CD8-positive, alpha-beta memory T cell (primary cell): ENCODE results near the gene FAM163B. TPM values are rescaled to one million over a fixed set of nuclear protein-coding genes. Genes with fewer than 3 reads are reported as not detected.

Source experiments
- CTCF ChIA-PET: fragments of 350-600 bp; sonication (Branson Sonifier 250); formaldehyde crosslinking; loops from one replicate; lab custom pipeline; 2021; ENCODE audit warnings: antibody characterized with exemption; lab: Charles Lee
- POLR2A ChIA-PET: fragments of 350-600 bp; sonication (Branson Sonifier 250); formaldehyde crosslinking; loops from one replicate; lab custom pipeline; 2021; ENCODE audit warnings: antibody characterized with exemption; lab: Charles Lee
- DNase-seq, 5 donors: peaks; one replicate each; pipeline versions ENCODE4 v3.0.0 to v3.0.0-alpha.2; 2020 to 2022; ENCODE audit warnings: mixed read lengths in 1 of 5
- H3K27ac ChIP-seq: one replicate; pipeline ENCODE4 v1.7.0; 2013; ENCODE audit warnings: low read depth, mild to moderate bottlenecking, low read length, moderate library complexity
- H3K27me3 ChIP-seq: 2 replicates; pipeline ENCODE4 v1.7.0; 2013; ENCODE audit warnings: low read length, mild to moderate bottlenecking; ENCODE audit not compliant: insufficient read depth, poor library complexity, severe bottlenecking
- H3K36me3 ChIP-seq: 2 replicates; pipeline ENCODE4 v1.7.0; 2013; ENCODE audit warnings: mild to moderate bottlenecking, low read length, moderate library complexity; ENCODE audit not compliant: insufficient read depth
- H3K4me1 ChIP-seq: 2 replicates; pipeline ENCODE4 v1.7.0; 2013; ENCODE audit warnings: mild to moderate bottlenecking, low read length, moderate library complexity; ENCODE audit not compliant: insufficient read depth
- H3K4me3 ChIP-seq: 2 replicates; pipeline ENCODE4 v1.7.0; 2013; ENCODE audit warnings: mild to moderate bottlenecking, low read length
- H3K9me3 ChIP-seq: 2 replicates; pipeline ENCODE4 v1.7.0; 2013; ENCODE audit warnings: mild to moderate bottlenecking, low read length
- H3K27ac Mint-ChIP-seq, 8 donors: one replicate each; pipeline ENCODE4 v1.8.0; 2020 to 2021; ENCODE audit warnings: mixed read lengths in 8 of 8, mild to moderate bottlenecking in 6 of 8, inconsistent platforms in 3 of 8, moderate library complexity in 3 of 8
- H3K27me3 Mint-ChIP-seq, 2 donors: one replicate each; pipeline ENCODE4 v1.8.0; 2020 to 2021; ENCODE audit warnings: mixed read lengths in 2 of 2, mild to moderate bottlenecking in 1 of 2, moderate library complexity in 1 of 2
- H3K36me3 Mint-ChIP-seq, 3 donors: one replicate each; pipeline ENCODE4 v1.8.0; 2020 to 2021; ENCODE audit warnings: mixed read lengths in 3 of 3, inconsistent platforms in 1 of 3, mild to moderate bottlenecking in 1 of 3
- H3K4me1 Mint-ChIP-seq, 3 donors: one replicate each; pipeline ENCODE4 v1.8.0; 2020 to 2021; ENCODE audit warnings: mixed read lengths in 3 of 3, inconsistent platforms in 1 of 3, mild to moderate bottlenecking in 1 of 3
- H3K4me3 Mint-ChIP-seq, 7 donors: one replicate each; pipeline ENCODE4 v1.8.0; 2020 to 2021; ENCODE audit warnings: mixed read lengths in 7 of 7, mild to moderate bottlenecking in 6 of 7, moderate library complexity in 4 of 7, inconsistent platforms in 2 of 7
- H3K9me3 Mint-ChIP-seq, 5 donors: one replicate each; pipeline ENCODE4 v1.8.0; 2020 to 2022; ENCODE audit warnings: mixed read lengths in 5 of 5, mild to moderate bottlenecking in 3 of 5, moderate library complexity in 2 of 5, inconsistent platforms in 1 of 5
- polyA plus RNA-seq: library from polyadenylated mRNA; unstranded; fragments of 300-500 nt; fragmentation: Illumina TruSeq; gene quantifications from one replicate; pipeline ENCODE4 v1.2.3, GENCODE V29; 2021
- total RNA-seq, 2 experiments: library from RNA; stranded (reverse); gene quantifications; one replicate each; pipeline ENCODE4 v1.2.3, GENCODE V29; 2021

Gene FAM163B
- total and polyA plus RNA-seq, 3 experiments from 2014 or later = not detected

DNA sequence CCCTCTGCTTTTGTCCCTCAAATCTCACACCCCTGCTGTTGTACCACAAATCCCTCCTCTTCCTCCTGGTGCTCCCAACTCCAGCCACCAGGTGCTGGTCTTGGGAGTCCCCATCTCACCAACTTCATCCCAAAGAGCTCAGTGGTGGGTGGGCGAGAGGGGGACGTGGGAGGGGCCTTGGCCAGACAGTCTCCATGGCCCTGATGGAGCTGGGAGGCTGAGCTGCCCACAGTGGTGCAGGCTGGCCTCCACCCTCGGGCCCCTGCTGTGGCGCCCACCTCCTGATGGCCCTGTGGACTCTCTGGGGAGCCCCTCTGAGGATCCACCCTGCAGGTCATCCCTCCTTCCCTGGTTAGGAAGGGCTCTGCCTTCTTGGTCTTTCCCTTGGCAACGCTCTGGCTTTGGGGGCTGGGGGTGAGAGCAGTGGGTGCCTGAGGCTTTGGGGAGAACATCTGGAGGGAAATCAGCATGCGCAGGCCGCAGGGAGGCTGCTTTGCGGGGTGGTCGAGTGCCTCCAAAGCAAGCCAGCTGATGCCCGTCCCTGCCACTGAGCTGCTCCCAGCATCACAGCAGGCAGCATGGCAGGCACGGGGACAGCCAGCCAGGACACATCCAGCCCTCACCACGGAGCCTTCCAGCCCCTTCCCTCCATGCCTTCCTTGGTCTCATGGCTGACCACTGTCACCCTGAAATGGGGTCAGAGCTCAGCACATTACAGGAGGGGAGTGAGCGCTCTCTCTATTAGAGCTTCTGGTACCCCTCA, 7.6 kb upstream of the FAM163B start:
- Mint-ChIP-seq H3K27ac (no peak overlapping the region), H3K9me3 (no peaks in the 10 kb centered on the region), H3K27me3 (peaks cover 5 to 8% of the 10 kb centered on the region in 2 donors), H3K4me1 (peaks cover 16 to 28% (median 28%) of the 10 kb centered on the region in 3 donors), H3K36me3 (no peaks in the 10 kb centered on the region), H3K4me3 (no peak overlapping the region)
- DNase-seq = no peak
- ChIA-PET POLR2A (no interaction called here), CTCF (no interaction called here)
- no peaks in the 10 kb centered on the region for H3K9me3 ChIP-seq
- no peak overlapping the region for H3K27ac ChIP-seq
- no peak overlapping the region for H3K4me3 ChIP-seq
- H3K36me3 ChIP-seq = no peaks in the 10 kb centered on the region
- peaks cover 27% of the 10 kb centered on the region for H3K4me1 ChIP-seq
- no peaks in the 10 kb centered on the region for H3K27me3 ChIP-seq

DNA sequence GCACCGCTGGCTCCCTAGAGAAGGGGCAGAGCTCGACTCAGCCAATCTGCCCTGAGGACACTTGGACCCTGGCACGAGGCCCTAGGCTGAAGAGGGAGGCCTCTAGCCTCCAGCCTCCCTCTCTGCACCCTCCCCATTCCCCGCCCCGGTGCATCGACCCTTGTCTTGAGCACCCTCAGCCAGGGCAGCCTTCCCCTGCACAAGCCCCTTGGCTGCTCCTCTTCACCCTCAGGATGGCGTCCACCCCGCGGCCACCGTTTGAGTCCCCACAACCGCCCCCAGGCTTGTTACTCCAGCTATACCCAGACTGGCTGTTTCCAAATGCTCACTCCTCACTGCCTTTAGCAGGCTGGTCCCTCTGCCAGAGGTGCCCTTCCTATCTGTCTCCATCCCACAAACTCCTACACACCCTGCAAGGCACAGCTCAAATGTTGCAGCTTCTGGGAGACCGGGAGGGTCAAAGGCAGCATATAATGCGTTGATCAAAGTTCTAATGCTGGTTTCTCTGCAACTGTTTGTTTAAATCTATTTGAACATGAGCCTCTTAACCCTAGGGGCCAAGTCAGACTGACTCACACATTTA, 6.5 kb upstream of the FAM163B start:
- H3K4me3 Mint-ChIP-seq = no peak overlapping the region
- peaks cover 10 to 19% of the 10 kb centered on the region in 2 donors for H3K27me3 Mint-ChIP-seq
- Histone ChIP-seq H3K27me3 (no peaks in the 10 kb centered on the region), H3K4me3 (no peak overlapping the region), H3K27ac (no peak overlapping the region), H3K4me1 (peaks cover 19% of the 10 kb centered on the region), H3K9me3 (no peaks in the 10 kb centered on the region), H3K36me3 (no peaks in the 10 kb centered on the region)
- H3K4me1 Mint-ChIP-seq = peaks cover 12 to 20% (median 19%) of the 10 kb centered on the region in 3 donors
- H3K36me3 Mint-ChIP-seq = no peaks in the 10 kb centered on the region
- H3K27ac Mint-ChIP-seq = no peak overlapping the region
- POLR2A ChIA-PET = no interaction called here
- no peak for DNase-seq
- H3K9me3 Mint-ChIP-seq = no peaks in the 10 kb centered on the region
- CTCF ChIA-PET = no interaction called here

DNA sequence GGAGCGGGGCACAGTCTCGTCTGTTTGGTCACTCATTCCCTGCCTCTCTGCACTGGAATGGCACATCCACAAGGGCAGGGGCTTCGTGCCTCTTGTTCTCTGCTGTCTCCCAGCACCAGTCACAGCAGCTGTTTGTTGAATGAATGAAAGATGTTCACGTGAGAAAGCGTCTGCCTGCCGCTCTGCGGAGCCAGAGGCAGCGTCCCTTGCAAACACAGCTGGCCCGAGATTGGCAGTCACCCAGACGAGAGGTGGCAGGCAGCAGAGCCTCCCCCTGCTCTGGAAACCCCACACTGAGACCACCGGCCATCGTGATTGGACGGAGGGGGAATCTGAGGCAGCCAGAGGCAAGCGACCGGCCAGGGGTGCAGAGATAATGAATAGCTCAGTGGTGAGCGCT, 6.0 kb upstream of the FAM163B start:
- H3K36me3 Mint-ChIP-seq = no peaks in the 10 kb centered on the region
- H3K27me3 Mint-ChIP-seq = peaks cover 12 to 24% of the 10 kb centered on the region in 2 donors
- H3K27ac Mint-ChIP-seq = no peak overlapping the region
- H3K27ac ChIP-seq = no peak overlapping the region
- no peak overlapping the region for H3K4me3 ChIP-seq
- H3K27me3 ChIP-seq = no peaks in the 10 kb centered on the region
- no peaks in the 10 kb centered on the region for H3K36me3 ChIP-seq
- no peak overlapping the region for H3K4me3 Mint-ChIP-seq
- H3K4me1 Mint-ChIP-seq = peaks cover 9 to 16% (median 16%) of the 10 kb centered on the region in 3 donors
- H3K9me3 Mint-ChIP-seq = no peaks in the 10 kb centered on the region
- H3K4me1 ChIP-seq = peaks cover 14% of the 10 kb centered on the region
- DNase-seq = no peak
- ChIA-PET POLR2A (no interaction called here), CTCF (no interaction called here)
- no peaks in the 10 kb centered on the region for H3K9me3 ChIP-seq

DNA sequence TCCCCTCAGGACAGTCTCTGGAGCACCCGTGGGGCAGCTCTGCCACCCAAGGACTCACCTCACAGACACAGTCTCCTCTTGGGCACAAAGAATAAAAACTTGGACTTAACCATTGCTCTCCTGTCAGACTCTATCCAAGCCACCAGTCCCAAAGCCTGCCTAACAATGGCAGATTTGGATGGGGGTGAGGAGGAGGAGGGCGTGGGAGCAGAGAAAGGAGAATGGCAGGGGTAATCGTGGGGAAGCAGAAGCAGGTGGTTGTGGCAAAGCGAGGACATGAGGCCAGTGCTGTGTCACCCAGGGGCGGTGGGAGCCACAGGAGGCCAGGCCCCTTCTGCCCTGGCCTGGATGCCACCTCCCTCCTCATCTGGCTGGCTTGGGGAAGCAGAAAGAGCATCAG, 5.5 kb upstream of the FAM163B start:
- Histone ChIP-seq H3K27ac (no peak overlapping the region), H3K4me1 (peaks cover 9% of the 10 kb centered on the region), H3K36me3 (no peaks in the 10 kb centered on the region), H3K27me3 (peaks cover 4% of the 10 kb centered on the region), H3K4me3 (no peak overlapping the region), H3K9me3 (no peaks in the 10 kb centered on the region)
- Mint-ChIP-seq H3K4me3 (no peak overlapping the region), H3K4me1 (peaks cover 4 to 11% (median 10%) of the 10 kb centered on the region in 3 donors), H3K9me3 (no peaks in the 10 kb centered on the region), H3K36me3 (no peaks in the 10 kb centered on the region), H3K27me3 (peaks cover 15 to 29% of the 10 kb centered on the region in 2 donors), H3K27ac (peak overlapping the region in 1 of 8 donors; percentile 78)
- no peak for DNase-seq
- POLR2A ChIA-PET = no interaction called here
- CTCF ChIA-PET = no interaction called here

DNA sequence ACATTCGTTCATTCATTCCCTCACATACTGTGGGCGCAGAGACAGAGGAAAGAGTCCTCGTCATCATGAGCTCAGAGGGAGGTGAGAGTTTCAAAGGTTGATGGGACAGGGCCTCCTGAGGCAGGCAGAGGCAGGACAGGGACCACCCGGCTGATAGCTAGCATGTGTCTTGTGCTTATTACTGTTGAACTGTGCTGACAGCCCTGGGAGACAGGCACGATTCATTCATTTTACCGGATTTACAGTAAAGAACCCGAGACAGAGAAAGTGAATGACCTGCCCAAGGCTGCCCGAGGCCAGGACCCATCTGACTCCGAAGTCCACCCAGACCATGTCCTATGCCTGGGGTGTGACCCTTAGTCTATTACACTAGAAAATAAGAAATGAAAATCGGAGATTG, 4.9 kb upstream of the FAM163B start:
- CTCF ChIA-PET = interaction anchor here (0.7 kb wide), 1 partner anchor 129 kb away, joined by 3 read pairs; no protein-coding TSS in a partner anchor

DNA sequence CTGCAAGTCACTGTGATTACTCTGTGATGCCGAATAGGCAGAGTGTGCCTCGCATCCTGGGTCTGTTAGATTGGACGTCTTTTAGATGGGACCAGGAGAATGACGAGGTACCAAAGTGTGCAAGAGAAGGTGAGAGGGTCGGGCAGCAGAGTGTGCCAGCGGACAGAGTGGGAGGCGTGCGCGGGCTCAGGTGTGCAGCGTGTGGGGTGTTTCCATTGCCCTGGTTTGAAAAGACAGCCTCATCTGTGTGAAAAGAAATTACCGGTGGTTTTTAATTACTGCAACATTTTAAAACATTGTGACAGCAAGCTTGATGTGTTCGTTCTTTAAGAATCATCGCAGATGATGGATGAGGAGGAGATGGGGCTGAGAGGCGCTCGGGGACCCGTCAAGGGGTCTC, 4.2 kb upstream of the FAM163B start:
- H3K27ac Mint-ChIP-seq = no peak overlapping the region
- Histone ChIP-seq H3K9me3 (no peaks in the 10 kb centered on the region), H3K27me3 (peaks cover 7% of the 10 kb centered on the region), H3K36me3 (no peaks in the 10 kb centered on the region), H3K4me1 (no peaks in the 10 kb centered on the region), H3K4me3 (no peak overlapping the region), H3K27ac (no peak overlapping the region)
- CTCF ChIA-PET = interaction anchor here (0.7 kb wide), 1 partner anchor 130 kb away, joined by 3 read pairs; no protein-coding TSS in a partner anchor
- peaks cover 19 to 35% of the 10 kb centered on the region in 2 donors for H3K27me3 Mint-ChIP-seq
- POLR2A ChIA-PET = no interaction called here
- no peaks in the 10 kb centered on the region for H3K36me3 Mint-ChIP-seq
- no peak overlapping the region for H3K4me3 Mint-ChIP-seq
- no peak for DNase-seq
- H3K9me3 Mint-ChIP-seq = no peaks in the 10 kb centered on the region
- peaks cover 0 to 3% (median 0%) of the 10 kb centered on the region in 3 donors for H3K4me1 Mint-ChIP-seq

More for the DNA sequence above, 4.9 kb upstream of the FAM163B start:
- Histone ChIP-seq H3K4me1 (peaks cover 3% of the 10 kb centered on the region), H3K27ac (no peak overlapping the region), H3K4me3 (no peak overlapping the region), H3K9me3 (no peaks in the 10 kb centered on the region), H3K27me3 (peaks cover 5% of the 10 kb centered on the region), H3K36me3 (no peaks in the 10 kb centered on the region)
- H3K36me3 Mint-ChIP-seq = no peaks in the 10 kb centered on the region
- H3K9me3 Mint-ChIP-seq = no peaks in the 10 kb centered on the region
- POLR2A ChIA-PET = no interaction called here
- H3K4me1 Mint-ChIP-seq = peaks cover 3 to 8% (median 4%) of the 10 kb centered on the region in 3 donors
- peaks cover 18 to 33% of the 10 kb centered on the region in 2 donors for H3K27me3 Mint-ChIP-seq
- H3K4me3 Mint-ChIP-seq = no peak overlapping the region
- H3K27ac Mint-ChIP-seq = no peak overlapping the region
- no peak for DNase-seq

DNA sequence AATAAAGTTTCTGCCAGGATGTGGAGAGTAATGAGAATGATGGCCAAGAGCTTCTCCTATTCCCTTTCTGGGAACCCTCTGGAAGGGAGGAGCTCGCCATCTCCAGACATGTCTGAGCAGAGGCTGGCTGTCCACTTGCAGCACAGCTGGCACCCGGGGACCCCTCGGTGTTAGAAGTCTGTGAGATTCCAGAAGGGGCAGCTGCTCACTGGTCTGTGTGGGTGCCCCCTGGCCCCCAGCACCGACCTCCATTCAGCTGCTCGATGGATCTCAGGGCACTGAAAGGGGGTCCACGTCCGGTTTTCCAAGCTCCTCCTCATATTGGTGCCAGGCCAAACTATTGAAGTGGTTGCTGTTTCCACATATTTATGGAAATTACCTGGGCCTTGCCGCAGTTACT, 3.6 kb upstream of the FAM163B start:
- ChIA-PET POLR2A (no interaction called here), CTCF (no interaction called here)
- DNase-seq = no peak
- Histone ChIP-seq H3K4me3 (no peak overlapping the region), H3K9me3 (no peaks in the 10 kb centered on the region), H3K27ac (no peak overlapping the region), H3K36me3 (no peaks in the 10 kb centered on the region), H3K27me3 (peaks cover 10% of the 10 kb centered on the region), H3K4me1 (no peaks in the 10 kb centered on the region)
- Mint-ChIP-seq H3K27me3 (peaks cover 24 to 41% of the 10 kb centered on the region in 2 donors), H3K4me1 (peaks cover 0 to 9% (median 0%) of the 10 kb centered on the region in 3 donors), H3K27ac (no peak overlapping the region), H3K4me3 (no peak overlapping the region), H3K9me3 (no peaks in the 10 kb centered on the region), H3K36me3 (no peaks in the 10 kb centered on the region)

DNA sequence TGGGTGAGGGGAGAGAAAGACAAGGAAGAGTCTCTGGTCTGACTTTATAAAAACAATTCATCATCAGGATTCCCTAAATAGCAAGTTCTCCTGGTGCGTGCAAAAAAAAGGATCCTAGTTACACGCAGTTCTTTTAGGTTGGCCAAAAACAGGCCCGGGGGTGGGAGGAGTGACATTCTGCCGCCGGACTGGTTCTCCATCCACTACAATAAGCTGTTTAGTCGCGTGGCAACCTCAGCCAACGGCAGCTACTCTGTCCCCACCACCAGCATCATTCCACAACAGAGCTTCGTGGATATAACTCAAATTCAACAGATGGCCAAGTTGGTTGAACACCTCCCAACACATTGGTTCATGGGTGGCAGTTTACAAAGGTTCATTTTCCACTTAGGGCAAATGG, 2.9 kb upstream of the FAM163B start:
- H3K27ac ChIP-seq = no peak overlapping the region
- H3K36me3 Mint-ChIP-seq = no peaks in the 10 kb centered on the region
- H3K4me1 Mint-ChIP-seq = peaks cover 0 to 13% (median 0%) of the 10 kb centered on the region in 3 donors
- H3K4me1 ChIP-seq = no peaks in the 10 kb centered on the region
- no peaks in the 10 kb centered on the region for H3K9me3 Mint-ChIP-seq
- H3K4me3 Mint-ChIP-seq = no peak overlapping the region
- DNase-seq = no peak
- ChIA-PET CTCF (no interaction called here), POLR2A (no interaction called here)
- no peak overlapping the region for H3K4me3 ChIP-seq
- H3K9me3 ChIP-seq = no peaks in the 10 kb centered on the region
- no peak overlapping the region for H3K27ac Mint-ChIP-seq
- no peaks in the 10 kb centered on the region for H3K36me3 ChIP-seq
- peaks cover 18% of the 10 kb centered on the region for H3K27me3 ChIP-seq
- H3K27me3 Mint-ChIP-seq = peaks cover 26 to 48% of the 10 kb centered on the region in 2 donors
